HG03064 (cell line): Measurements from ENCODE around the gene COL23A1.
"Not testable (repeated sequence)": the region's sequence is repeated elsewhere in the genome, so short reads cannot be mapped to it uniquely, and the experiment has no call there.

Source experiments
- ATAC-seq: cut with Tn5 transposase; IDR thresholded peaks from one replicate; pipeline ENCODE4 v1.9.1; 2021; ENCODE audit warnings: low read depth; ENCODE audit not compliant: unreplicated experiment

COL23A1 gene

GRCh38 chr5:178486878-178487512 is 103.2 kb downstream of the COL23A1 start:
- ATAC-seq: not testable (repeated sequence)

- ATAC-seq: no peak
Observed at GRCh38 chr5:178486239-178486641, 104.0 kb downstream of the COL23A1 start.

- no peak for ATAC-seq
Observed at GRCh38 chr5:178483620-178484019, 106.6 kb downstream of the COL23A1 start.

- ATAC-seq: no peak
Observed at GRCh38 chr5:178479261-178479660, 110.9 kb downstream of the COL23A1 start.

- ATAC-seq: no peak
Observed at GRCh38 chr5:178478370-178478769, 111.8 kb downstream of the COL23A1 start.

- ATAC-seq: no peak
Observed at GRCh38 chr5:178477802-178478201, 112.4 kb downstream of the COL23A1 start.

GRCh38 chr5:178476972-178477754 is 113.0 kb downstream of the COL23A1 start:
- no peak for ATAC-seq

- no peak for ATAC-seq
Observed at GRCh38 chr5:178476531-178476930, 113.7 kb downstream of the COL23A1 start.

GRCh38 chr5:178475422-178475821 is 114.8 kb downstream of the COL23A1 start:
- no peak for ATAC-seq

GRCh38 chr5:178474562-178475184 is 115.5 kb downstream of the COL23A1 start:
- ATAC-seq: no peak

GRCh38 chr5:178473854-178474253 is 116.3 kb downstream of the COL23A1 start:
- ATAC-seq: no peak

- ATAC-seq: no peak
Observed at GRCh38 chr5:178472138-178472537, 118.1 kb downstream of the COL23A1 start.

- no peak for ATAC-seq
Observed at GRCh38 chr5:178471711-178472110, 118.5 kb downstream of the COL23A1 start.

- ATAC-seq: no peak
Observed at GRCh38 chr5:178470760-178471025, 119.5 kb downstream of the COL23A1 start.

- no peak for ATAC-seq
Observed at GRCh38 chr5:178469975-178470759, 120.0 kb downstream of the COL23A1 start.

- no peak for ATAC-seq
Observed at GRCh38 chr5:178469011-178469974, 120.9 kb downstream of the COL23A1 start.

GRCh38 chr5:178468196-178468685 is 122.0 kb downstream of the COL23A1 start:
- ATAC-seq: no peak

- ATAC-seq: no peak
Observed at GRCh38 chr5:178467568-178468195, 122.5 kb downstream of the COL23A1 start.

- ATAC-seq: no peak
Observed at GRCh38 chr5:178467205-178467567, 123.0 kb downstream of the COL23A1 start.
